IPS-18a (cell line): ENCODE results near the gene RASGRP2.
A peak's percentile ranks its signal among the peaks of the same experiment; 100 is the strongest.

Source experiments
- H3K27ac ChIP-seq: one replicate; pipeline ENCODE4 v1.5.1; 2013; ENCODE audit warnings: low read length
- H3K27me3 ChIP-seq: one replicate; pipeline ENCODE4 v1.6.1; 2013; ENCODE audit warnings: mild to moderate bottlenecking, low read length; ENCODE audit not compliant: control insufficient read depth, insufficient read depth
- H3K36me3 ChIP-seq: one replicate; pipeline ENCODE4 v1.6.1; 2013; ENCODE audit warnings: low read depth, low read length; ENCODE audit not compliant: control insufficient read depth
- H3K4me1 ChIP-seq: one replicate; pipeline ENCODE4 v1.6.1; 2013; ENCODE audit warnings: low read depth, low read length; ENCODE audit not compliant: control insufficient read depth
- H3K4me3 ChIP-seq: one replicate; pipeline ENCODE4 v1.5.1; 2013; ENCODE audit warnings: low read length
- H3K9ac ChIP-seq: one replicate; pipeline ENCODE4 v1.6.1; 2013; ENCODE audit warnings: mild to moderate bottlenecking, low read length, moderate library complexity
- H3K9me3 ChIP-seq: one replicate; pipeline ENCODE4 v1.6.1; 2013; ENCODE audit warnings: low read depth, low read length; ENCODE audit not compliant: control insufficient read depth

Gene RASGRP2

DNA sequence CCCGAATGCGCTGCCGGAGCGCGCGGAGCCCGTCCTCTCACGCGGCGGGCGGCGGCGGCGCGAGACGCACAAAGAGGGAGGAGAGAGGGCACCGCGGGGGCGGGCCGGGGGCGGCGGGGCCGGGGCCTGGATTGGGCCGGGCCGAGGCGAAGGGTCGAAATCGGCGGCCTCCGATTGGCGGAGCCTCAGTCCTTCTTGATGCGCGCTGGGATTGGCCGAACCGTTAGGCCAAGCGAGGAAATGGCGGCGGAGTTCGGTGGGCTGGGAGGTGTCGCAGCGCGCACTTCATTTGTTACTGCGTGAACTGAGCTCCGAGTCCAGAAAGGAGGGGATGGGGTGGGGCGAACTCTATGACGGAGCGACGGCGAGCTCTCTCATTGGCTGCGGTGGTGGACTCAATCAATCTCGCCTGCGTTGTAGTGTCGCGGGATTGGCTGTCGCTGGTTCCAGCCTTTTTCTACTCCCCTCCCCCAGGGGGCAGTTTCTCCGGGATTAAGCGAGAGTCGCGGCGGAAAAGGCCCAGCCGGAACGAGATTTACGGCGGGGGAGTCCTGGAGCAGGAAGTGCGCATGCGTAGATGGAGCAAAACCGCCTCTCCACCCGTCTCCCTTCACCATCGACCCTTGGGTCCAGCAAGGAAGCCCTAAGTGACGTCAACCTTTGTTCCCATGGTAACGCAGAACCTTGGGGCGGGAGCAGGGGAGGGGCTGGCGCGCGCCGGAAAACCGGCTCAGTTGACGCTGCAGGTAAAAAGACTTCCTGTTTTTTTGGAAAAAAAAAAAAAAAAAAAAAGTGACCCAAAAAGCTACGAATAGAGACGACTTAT is 34.7 kb upstream of the RASGRP2 start, which contains the start of gene SF1:
SF1 (minus strand) TSS at position 70 of the 826 bp plus-strand sequence. CDS start 150 bp downstream, outside the sequence.
- Histone ChIP-seq H3K36me3 (peaks cover 36% of the 10 kb centered on the region), H3K27ac (peak within 1 kb of the TSS; percentile 10), H3K27me3 (no peaks in the 10 kb centered on the region), H3K9ac (peak within 1 kb of the TSS; percentile 71), H3K4me3 (peak within 1 kb of the TSS; percentile 90), H3K4me1 (peaks cover 5% of the 10 kb centered on the region), H3K9me3 (no peaks in the 10 kb centered on the region)

DNA sequence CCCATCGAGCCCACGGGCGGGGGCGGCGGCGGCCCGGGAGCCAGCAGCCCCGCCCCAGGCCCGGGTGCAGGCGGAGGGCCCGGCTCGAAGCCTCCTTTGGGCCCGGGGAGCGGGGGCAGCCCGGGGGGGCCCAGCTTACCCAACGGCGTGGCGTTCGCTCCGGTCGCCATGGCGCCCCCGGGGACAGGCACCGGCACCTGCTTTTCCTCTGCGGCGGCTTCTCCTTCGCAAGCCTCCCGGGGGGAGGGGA is 34.2 kb upstream of the RASGRP2 start:
- Histone ChIP-seq H3K4me3 (peak overlapping the region; percentile 58), H3K27ac (no peak overlapping the region), H3K9ac (peak overlapping the region; percentile 55), H3K27me3 (no peaks in the 10 kb centered on the region), H3K36me3 (peaks cover 42% of the 10 kb centered on the region), H3K9me3 (no peaks in the 10 kb centered on the region), H3K4me1 (peaks cover 5% of the 10 kb centered on the region)

DNA sequence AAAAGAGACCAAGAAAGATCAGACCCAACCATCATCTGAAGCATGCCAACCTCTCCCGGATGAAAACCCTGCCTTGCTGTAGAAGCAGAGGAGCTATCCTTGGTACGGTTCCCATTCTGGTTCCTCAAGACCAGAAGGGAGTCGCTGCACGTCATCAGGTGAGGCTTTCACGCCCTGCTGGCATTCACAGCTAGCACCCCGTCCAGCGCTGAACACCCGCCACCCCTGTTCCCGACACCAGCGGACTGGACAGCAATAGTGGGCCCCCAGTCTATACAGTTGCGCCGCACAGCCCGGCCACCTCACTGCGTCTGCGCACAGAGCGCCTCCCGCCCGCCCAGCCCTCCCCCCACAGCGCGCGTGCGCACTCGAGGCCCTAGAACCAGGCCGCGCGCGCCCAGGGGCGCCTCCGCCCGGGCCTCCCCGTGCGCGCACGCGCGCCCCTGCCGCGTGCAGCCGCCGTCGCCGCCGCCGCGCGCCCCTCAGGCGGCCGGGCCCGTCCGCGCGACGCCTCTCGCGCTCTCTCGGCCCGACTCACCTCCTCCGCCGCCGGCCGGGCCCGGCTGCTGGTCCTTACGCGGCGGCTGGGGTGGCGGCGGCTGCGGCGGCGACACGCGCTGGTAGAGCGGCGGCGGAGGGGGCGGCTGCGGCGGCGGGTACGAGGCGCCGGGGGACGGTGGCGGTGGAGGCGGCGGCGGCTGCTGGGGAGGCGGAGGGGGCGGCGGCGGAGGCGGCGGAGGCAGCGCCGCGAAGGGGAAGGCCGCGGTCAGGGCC is 33.7 kb upstream of the RASGRP2 start:
- H3K4me1 ChIP-seq: peaks cover 5% of the 10 kb centered on the region
- no peaks in the 10 kb centered on the region for H3K27me3 ChIP-seq
- H3K4me3 ChIP-seq: peak overlapping the region; percentile 90
- no peak overlapping the region for H3K27ac ChIP-seq
- peaks cover 47% of the 10 kb centered on the region for H3K36me3 ChIP-seq
- H3K9me3 ChIP-seq: no peaks in the 10 kb centered on the region
- peak overlapping the region; percentile 71 for H3K9ac ChIP-seq

DNA sequence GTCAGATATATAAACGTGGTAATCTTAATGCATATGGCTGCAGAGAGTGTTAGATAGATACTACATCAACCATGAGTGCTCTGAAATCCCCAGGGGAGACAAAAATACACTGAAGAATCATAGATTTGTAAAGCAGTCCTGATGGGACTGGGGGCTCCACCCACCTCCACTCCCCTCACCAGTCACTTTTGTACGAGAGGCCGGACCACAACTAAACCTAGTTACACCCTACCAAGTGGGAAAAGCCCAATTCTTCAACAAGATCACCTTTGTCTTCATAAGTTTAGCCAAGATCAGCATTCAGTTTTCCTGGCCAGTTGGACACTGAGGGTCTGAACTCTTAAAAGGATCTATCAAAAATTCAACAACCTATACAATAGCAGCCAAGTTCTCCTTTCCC is 32.9 kb upstream of the RASGRP2 start:
- H3K27ac ChIP-seq: no peak overlapping the region
- peaks cover 54% of the 10 kb centered on the region for H3K36me3 ChIP-seq
- peaks cover 5% of the 10 kb centered on the region for H3K4me1 ChIP-seq
- H3K4me3 ChIP-seq: peak overlapping the region; percentile 90
- no peaks in the 10 kb centered on the region for H3K27me3 ChIP-seq
- H3K9ac ChIP-seq: peak overlapping the region; percentile 71
- H3K9me3 ChIP-seq: no peaks in the 10 kb centered on the region

DNA sequence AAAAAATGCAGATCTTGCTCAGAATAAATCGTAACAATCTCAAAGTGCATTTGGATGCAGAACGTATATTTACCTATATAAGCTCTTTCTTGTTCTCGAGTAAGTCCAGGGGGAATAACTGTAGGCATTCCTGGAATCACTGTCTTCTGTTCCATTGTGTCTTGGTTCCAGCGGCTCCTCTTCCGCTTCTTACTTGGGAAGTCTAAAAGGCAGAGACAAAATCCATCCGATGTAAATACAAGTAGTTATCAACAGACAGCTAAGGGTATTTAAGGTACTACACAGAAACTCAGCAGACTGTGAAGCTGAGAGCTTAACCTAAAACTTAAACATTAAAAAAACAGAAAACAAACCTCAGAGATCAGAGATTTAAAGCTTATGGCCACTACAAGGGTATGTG is 32.5 kb upstream of the RASGRP2 start:
- Histone ChIP-seq H3K9ac (no peak overlapping the region), H3K4me1 (peaks cover 5% of the 10 kb centered on the region), H3K27ac (no peak overlapping the region)

DNA sequence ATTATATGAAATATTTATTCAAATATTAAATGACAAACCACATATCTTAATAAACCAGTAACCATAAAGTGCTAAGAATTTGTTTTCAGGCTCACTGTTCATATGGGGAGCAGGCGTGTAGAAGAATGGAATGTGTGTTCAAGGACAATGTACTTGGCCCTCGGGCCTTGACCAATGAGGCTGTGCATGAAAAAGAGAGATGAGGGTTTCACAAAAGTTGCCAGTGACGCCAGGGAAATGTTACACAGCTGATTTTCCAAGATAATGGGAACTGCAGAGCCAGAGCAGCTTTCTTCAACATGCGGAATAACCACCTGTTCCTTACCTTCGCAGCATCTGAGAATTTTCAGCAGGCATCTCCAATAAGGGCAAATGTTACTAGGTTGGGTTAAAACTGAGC is 30.2 kb upstream of the RASGRP2 start:
- no peak overlapping the region for H3K9ac ChIP-seq
- H3K27me3 ChIP-seq: no peaks in the 10 kb centered on the region
- no peaks in the 10 kb centered on the region for H3K9me3 ChIP-seq
- peaks cover 82% of the 10 kb centered on the region for H3K36me3 ChIP-seq
- H3K4me1 ChIP-seq: peaks cover 5% of the 10 kb centered on the region
- H3K27ac ChIP-seq: no peak overlapping the region
- H3K4me3 ChIP-seq: no peak overlapping the region

More for the DNA sequence above, 32.5 kb upstream of the RASGRP2 start:
- H3K9me3 ChIP-seq: no peaks in the 10 kb centered on the region
- peak overlapping the region; percentile 90 for H3K4me3 ChIP-seq
- H3K36me3 ChIP-seq: peaks cover 59% of the 10 kb centered on the region
- no peaks in the 10 kb centered on the region for H3K27me3 ChIP-seq

DNA sequence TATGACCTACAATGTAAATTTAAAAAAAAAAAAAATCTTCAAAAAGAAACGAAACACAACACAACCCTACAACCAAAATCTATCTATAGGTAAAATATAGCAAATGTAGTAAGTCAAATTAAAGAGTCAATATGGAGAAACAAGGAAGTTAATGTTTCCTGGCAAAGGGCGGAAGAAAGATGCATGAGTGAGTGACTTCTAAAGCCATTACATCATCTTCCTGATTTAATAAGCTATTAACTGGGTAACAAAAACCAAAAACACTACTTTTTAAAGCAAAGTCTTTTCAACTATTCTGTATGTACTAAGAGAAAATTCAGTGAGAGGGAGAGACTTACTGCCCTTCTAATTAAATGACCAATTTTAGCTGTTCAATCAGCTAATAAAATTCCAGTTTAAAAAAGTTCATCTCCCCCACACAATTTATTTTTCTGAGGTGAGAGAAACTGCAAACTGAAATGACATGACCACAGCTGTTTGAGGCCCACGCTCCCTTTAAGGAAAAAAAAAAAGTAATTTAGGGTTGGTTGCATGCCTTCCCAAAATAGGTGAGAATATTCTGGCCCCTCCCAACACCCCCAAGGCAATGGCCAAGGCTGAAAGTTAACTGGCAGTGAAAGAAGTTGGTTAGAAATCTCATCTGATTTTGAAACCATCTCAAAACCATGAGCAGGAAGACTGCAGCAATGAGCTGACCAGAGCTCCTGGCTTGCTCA is 28.5 kb upstream of the RASGRP2 start:
- H3K36me3 ChIP-seq: peaks cover 98% of the 10 kb centered on the region
- no peaks in the 10 kb centered on the region for H3K9me3 ChIP-seq
- no peaks in the 10 kb centered on the region for H3K27me3 ChIP-seq
- peaks cover 5% of the 10 kb centered on the region for H3K4me1 ChIP-seq
- no peak overlapping the region for H3K4me3 ChIP-seq
- no peak overlapping the region for H3K27ac ChIP-seq
- no peak overlapping the region for H3K9ac ChIP-seq

DNA sequence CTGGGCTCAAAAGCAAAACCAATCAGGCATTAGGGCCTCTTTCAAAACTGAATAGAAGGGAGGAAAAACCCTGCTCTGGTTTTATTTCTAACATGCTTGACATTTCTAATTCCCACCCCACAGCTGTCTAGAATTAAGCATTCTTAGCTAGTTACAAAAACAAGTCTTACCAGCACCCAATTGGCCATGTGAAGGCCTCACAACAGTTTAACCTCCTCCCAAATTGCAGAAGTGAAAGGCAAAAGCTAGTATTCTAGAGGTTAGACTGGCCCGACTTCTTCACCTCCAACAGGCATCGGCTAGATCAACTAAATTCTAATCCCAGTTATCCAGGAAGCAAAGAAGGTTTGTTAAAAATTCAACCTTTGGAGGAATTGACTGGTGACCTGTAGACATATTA is 27.9 kb upstream of the RASGRP2 start:
- no peak overlapping the region for H3K27ac ChIP-seq

DNA sequence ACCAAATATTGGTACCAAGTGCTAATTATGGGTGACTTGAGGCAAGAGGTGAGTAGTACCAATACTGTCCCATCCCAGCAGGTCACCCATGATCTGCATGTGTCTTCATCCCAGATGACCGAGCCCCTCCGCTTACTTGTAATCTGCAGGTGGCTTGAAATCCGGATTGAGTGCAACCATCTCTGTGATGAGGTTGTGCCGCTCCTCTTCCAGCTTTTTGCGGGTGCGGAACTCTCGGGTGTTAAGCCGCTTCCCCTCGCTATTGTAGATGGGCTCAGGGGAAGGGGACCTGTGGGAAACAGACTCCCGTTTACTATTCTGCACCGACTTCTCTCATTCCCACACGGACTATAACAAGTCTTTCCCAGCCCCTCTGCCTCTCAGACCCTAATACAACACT is 26.2 kb upstream of the RASGRP2 start:
- H3K36me3 ChIP-seq: peaks cover 90% of the 10 kb centered on the region
- H3K4me3 ChIP-seq: no peak overlapping the region
- H3K9me3 ChIP-seq: no peaks in the 10 kb centered on the region
- H3K27me3 ChIP-seq: no peaks in the 10 kb centered on the region
- no peak overlapping the region for H3K27ac ChIP-seq
- H3K9ac ChIP-seq: no peak overlapping the region
- H3K4me1 ChIP-seq: peaks cover 8% of the 10 kb centered on the region

More for the DNA sequence above, 27.9 kb upstream of the RASGRP2 start:
- H3K4me1 ChIP-seq: peaks cover 9% of the 10 kb centered on the region
- H3K27me3 ChIP-seq: no peaks in the 10 kb centered on the region
- H3K4me3 ChIP-seq: no peak overlapping the region
- no peaks in the 10 kb centered on the region for H3K9me3 ChIP-seq
- H3K9ac ChIP-seq: no peak overlapping the region
- peaks cover 99% of the 10 kb centered on the region for H3K36me3 ChIP-seq

DNA sequence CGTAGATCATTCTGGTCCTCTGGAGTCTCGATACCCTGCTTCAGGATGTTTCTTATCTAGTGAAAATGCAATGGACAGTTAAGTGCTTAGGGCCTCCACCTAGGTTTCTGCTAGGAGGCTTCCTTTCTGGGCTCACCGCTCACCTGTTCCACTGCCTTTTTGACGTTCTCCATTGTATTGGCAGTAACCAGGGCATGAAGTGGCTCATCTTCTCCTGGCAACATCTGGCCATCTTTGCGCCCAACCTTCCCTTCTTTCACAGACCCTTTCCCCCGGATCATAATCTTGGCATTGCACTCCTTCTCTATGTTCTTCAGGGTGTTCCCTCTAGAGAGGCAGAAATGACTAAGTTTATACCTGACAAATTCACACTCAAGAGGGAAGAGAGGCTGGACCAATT is 25.3 kb upstream of the RASGRP2 start:
- no peak overlapping the region for H3K9ac ChIP-seq

DNA sequence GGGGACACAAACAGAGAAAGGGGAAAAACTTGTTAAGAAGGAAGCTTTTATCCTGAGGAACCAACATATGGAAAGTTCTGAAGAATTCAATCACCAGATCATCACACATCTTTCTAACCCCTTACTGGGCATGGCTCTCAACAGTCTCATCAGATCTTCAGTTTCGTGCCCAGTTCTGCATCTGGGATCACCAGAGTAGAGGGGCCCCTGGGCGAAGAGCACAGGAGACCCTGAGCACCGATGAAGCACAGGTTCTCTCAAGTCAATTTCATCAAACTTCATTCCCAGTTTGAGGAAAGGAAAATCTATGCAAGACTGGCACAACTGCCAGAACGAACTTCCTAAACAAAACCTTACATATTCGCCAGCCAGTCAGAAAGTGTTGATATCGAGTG is 24.4 kb upstream of the RASGRP2 start:
- Histone ChIP-seq H3K9ac (no peak overlapping the region), H3K4me1 (peaks cover 27% of the 10 kb centered on the region), H3K9me3 (no peaks in the 10 kb centered on the region), H3K4me3 (no peak overlapping the region), H3K27me3 (no peaks in the 10 kb centered on the region), H3K27ac (no peak overlapping the region), H3K36me3 (peaks cover 86% of the 10 kb centered on the region)

More for the DNA sequence above, 25.3 kb upstream of the RASGRP2 start:
- H3K4me1 ChIP-seq: peaks cover 17% of the 10 kb centered on the region
- H3K36me3 ChIP-seq: peaks cover 90% of the 10 kb centered on the region
- H3K4me3 ChIP-seq: no peak overlapping the region
- no peaks in the 10 kb centered on the region for H3K9me3 ChIP-seq
- H3K27ac ChIP-seq: no peak overlapping the region
- H3K27me3 ChIP-seq: no peaks in the 10 kb centered on the region
